WTC11 (cell line): ENCODE results near the gene PDHA1.

Experiments used
- CTCF ChIP-seq: fragments of 200-600 bp; IDR thresholded peaks from 2 replicates; pipeline ENCODE4 v1.8.0; 2022; ENCODE audit warnings: antibody characterized with exemption
- TF ChIP-seq, protein P1 (sequence below): sonication (generic); formaldehyde crosslinking; IDR thresholded peaks from 2 replicates; pipeline ENCODE4 v1.8.1; 2023; ENCODE audit warnings: mild to moderate bottlenecking, missing genetic modification reagents, borderline replicate concordance

DNA sequence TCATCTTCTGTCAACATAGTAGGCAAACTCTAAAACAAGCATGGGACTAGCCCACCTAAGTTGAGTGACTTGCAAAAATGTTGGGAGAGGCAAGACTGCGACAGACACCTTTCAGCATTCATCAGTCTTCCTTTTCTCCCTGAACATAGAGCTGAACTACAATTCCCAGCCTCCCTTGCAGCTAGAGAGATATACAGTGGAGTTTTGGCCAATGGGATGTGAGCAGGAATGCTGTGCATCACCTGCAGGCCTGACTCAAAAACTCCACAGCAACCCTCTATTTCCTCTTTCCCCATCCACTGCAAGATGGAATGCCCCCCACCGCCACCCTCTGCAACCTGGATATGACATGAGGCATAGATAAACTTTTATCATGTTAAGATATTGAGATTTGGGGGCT, 66.5 kb downstream of the PDHA1 start:
- TF ChIP-seq, protein P1, sequence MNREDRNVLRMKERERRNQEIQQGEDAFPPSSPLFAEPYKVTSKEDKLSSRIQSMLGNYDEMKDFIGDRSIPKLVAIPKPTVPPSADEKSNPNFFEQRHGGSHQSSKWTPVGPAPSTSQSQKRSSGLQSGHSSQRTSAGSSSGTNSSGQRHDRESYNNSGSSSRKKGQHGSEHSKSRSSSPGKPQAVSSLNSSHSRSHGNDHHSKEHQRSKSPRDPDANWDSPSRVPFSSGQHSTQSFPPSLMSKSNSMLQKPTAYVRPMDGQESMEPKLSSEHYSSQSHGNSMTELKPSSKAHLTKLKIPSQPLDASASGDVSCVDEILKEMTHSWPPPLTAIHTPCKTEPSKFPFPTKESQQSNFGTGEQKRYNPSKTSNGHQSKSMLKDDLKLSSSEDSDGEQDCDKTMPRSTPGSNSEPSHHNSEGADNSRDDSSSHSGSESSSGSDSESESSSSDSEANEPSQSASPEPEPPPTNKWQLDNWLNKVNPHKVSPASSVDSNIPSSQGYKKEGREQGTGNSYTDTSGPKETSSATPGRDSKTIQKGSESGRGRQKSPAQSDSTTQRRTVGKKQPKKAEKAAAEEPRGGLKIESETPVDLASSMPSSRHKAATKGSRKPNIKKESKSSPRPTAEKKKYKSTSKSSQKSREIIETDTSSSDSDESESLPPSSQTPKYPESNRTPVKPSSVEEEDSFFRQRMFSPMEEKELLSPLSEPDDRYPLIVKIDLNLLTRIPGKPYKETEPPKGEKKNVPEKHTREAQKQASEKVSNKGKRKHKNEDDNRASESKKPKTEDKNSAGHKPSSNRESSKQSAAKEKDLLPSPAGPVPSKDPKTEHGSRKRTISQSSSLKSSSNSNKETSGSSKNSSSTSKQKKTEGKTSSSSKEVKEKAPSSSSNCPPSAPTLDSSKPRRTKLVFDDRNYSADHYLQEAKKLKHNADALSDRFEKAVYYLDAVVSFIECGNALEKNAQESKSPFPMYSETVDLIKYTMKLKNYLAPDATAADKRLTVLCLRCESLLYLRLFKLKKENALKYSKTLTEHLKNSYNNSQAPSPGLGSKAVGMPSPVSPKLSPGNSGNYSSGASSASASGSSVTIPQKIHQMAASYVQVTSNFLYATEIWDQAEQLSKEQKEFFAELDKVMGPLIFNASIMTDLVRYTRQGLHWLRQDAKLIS (CRISPR knock-in tag) = no peak
- TF ChIP-seq CTCF = no peak
